Measurements from ENCODE around the gene SEC22C. TPM values are rescaled to one million over a fixed set of nuclear protein-coding genes. Genes with fewer than 3 reads are reported as not detected.

SEC22C gene
- total and polyA plus RNA-seq, 2 of the 4 experiments (the other 2 are of a cell fraction), result 24.0 to 43.9 TPM

DNA sequence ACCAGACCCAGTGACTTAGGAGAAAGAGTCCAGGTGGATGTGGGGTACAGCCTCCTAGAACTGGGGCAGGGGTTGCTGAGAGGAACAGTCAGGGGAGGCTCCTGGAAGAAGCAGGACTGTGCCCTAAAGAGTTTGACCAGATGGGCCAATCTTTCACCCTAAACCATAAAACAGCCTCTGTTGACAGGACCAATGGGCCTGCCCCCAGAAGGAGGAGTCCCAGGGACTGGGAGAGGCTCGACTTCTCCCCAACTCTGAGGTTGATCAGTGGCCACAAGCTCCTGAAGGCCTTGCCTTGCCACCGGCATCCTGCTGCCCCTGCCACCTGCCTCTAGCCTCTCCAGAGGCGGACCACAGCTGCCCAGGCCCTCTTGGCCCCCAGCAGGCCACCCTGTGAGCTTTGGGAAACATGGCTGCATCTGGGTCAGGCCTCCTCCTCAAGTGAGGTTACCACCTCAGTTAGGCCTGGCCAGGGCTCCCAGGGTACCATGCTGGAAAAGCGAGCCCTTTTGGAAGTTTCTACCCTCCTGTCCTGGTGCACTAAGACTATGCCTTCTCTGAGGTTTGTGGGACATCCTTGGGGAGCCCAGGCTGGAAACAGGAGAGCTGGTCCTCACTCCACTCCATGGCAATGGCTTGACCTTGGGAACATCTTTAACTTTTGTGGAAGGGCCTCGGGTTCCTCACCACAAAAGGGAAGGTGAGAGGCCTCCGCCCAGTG, 76.5 kb downstream of the SEC22C start:
- H3K56ac ChIP-seq (ENCODE audit: extremely low read depth, insufficient read depth, low read length), result no peak overlapping the region
- TF ChIP-seq CEBPB (IDR thresholded peaks at IDR 0.05; ENCODE audit: low read depth, low read length), result no peak
- no peak for TF ChIP-seq CHD1 (IDR thresholded peaks at IDR 0.05; ENCODE audit: low read depth, low read length)
- no peak for TF ChIP-seq FOS (IDR thresholded peaks at IDR 0.05; ENCODE audit: low read depth, low read length)
- TF ChIP-seq RCOR1 (IDR thresholded peaks at IDR 0.05; ENCODE audit: insufficient replicate concordance, low read length), result no peak
- TF ChIP-seq RFX5 (IDR thresholded peaks at IDR 0.05; ENCODE audit: low read depth, low read length), result no peak
- no peak for TF ChIP-seq NFE2L2 (IDR thresholded peaks at IDR 0.05; ENCODE audit: low read depth, low read length)
- TF ChIP-seq, protein P1, sequence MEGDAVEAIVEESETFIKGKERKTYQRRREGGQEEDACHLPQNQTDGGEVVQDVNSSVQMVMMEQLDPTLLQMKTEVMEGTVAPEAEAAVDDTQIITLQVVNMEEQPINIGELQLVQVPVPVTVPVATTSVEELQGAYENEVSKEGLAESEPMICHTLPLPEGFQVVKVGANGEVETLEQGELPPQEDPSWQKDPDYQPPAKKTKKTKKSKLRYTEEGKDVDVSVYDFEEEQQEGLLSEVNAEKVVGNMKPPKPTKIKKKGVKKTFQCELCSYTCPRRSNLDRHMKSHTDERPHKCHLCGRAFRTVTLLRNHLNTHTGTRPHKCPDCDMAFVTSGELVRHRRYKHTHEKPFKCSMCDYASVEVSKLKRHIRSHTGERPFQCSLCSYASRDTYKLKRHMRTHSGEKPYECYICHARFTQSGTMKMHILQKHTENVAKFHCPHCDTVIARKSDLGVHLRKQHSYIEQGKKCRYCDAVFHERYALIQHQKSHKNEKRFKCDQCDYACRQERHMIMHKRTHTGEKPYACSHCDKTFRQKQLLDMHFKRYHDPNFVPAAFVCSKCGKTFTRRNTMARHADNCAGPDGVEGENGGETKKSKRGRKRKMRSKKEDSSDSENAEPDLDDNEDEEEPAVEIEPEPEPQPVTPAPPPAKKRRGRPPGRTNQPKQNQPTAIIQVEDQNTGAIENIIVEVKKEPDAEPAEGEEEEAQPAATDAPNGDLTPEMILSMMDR (conservative IDR thresholded peaks at IDR 0.05; ENCODE audit: low read depth, low read length), result no peak
- TF ChIP-seq RAD21 (IDR thresholded peaks at IDR 0.05; ENCODE audit: low read length), result no peak
- no peak overlapping the region for H3K14ac ChIP-seq (replicated peaks; ENCODE audit: low read depth, low read length)
- no peak overlapping the region for H3K18ac ChIP-seq (ENCODE audit: low read depth, low read length)
- POLR2A ChIA-PET (ENCODE audit: unreplicated experiment), result no interaction called here
- no peaks in the 10 kb centered on the region for H3K4me1 ChIP-seq (ENCODE audit: control insufficient read depth, insufficient read depth, low read length)
- H3K9me3 ChIP-seq (ENCODE audit: control insufficient read depth, insufficient read depth, low read length), result no peaks in the 10 kb centered on the region
- dilution Hi-C loops (cut with HindIII; ENCODE audit: low sequenced_read_pairs, unreplicated experiment) (no loop called here), intact Hi-C loops (cut with micrococcal nuclease) (no loop called here), in situ Hi-C loops (cut with MboI; ENCODE audit: low sequenced_read_pairs) (no loop called here)
- H2AFZ ChIP-seq (replicated peaks; ENCODE audit: low read length, poor library complexity), result no peak overlapping the region
- H3K79me1 ChIP-seq (ENCODE audit: low read depth in 1 of 2, low read length in 2 of 2), result no peaks in the 10 kb centered on the region
- no peaks in the 10 kb centered on the region for H3K36me3 ChIP-seq (ENCODE audit: control insufficient read depth, insufficient read depth, low read length)
- H3K4ac ChIP-seq (ENCODE audit: low read depth, low read length), result no peak overlapping the region
- H4K8ac ChIP-seq (ENCODE audit: low read depth in 2 of 2, low read length in 2 of 2), result no peak overlapping the region
- no TSS peak for BruUV-seq (replicated peaks)
- H3K27ac ChIP-seq (ENCODE audit: insufficient read depth, low read length), result no peak overlapping the region
- CTCF ChIA-PET, result no interaction called here
- no peaks in the 10 kb centered on the region for H4K20me1 ChIP-seq (ENCODE audit: insufficient read depth, low read length)
- ATAC-seq (ENCODE audit: low read depth) (no peak), DNase-seq (no peak)
- H2BK15ac ChIP-seq (ENCODE audit: low read depth, low read length), result no peak overlapping the region
- H2BK20ac ChIP-seq (ENCODE audit: low read depth, low read length), result no peak overlapping the region
- H2BK120ac ChIP-seq (ENCODE audit: low read depth, low read length), result no peak overlapping the region
- no peak overlapping the region for H4K5ac ChIP-seq (ENCODE audit: low read depth, low read length)
- no peak overlapping the region for H3K23ac ChIP-seq (ENCODE audit: low read depth, low read length)
- H4K91ac ChIP-seq (ENCODE audit: insufficient read depth, low read depth, low read length), result no peak overlapping the region
- no peak overlapping the region for H3K4me3 ChIP-seq (ENCODE audit: insufficient read depth, low read depth, low read length)
- H2AK9ac ChIP-seq (replicated peaks; ENCODE audit: low read depth, low read length, poor library complexity), result no peak overlapping the region
- no peak overlapping the region for H2BK5ac ChIP-seq (ENCODE audit: low read depth, low read length, poor library complexity, severe bottlenecking)
- H2AK5ac ChIP-seq (ENCODE audit: low read depth, low read length), result no peak overlapping the region
- no peak overlapping the region for H3K9ac ChIP-seq (ENCODE audit: low read depth, low read length)
- H3K27me3 ChIP-seq (ENCODE audit: control insufficient read depth, insufficient read depth, low read length), result peaks cover 58% of the 10 kb centered on the region
- H3K4me2 ChIP-seq (ENCODE audit: low read depth, low read length), result no peak overlapping the region
- H3K9me1 ChIP-seq (ENCODE audit: insufficient read depth, low read length), result no peaks in the 10 kb centered on the region
- whole genome bisulfite sequencing, 2 experiments (ENCODE audit: extremely low coverage in 2 of 2, insufficient read length in 1 of 2), result 70% methylated on average over 4 of the region's 6 CpGs; no CpG with 5 or more reads in 1 of the 2 experiments

Data from IMR-90 (cell line).